GM21717 (cell line): ENCODE data around the gene TP63.
A peak's percentile ranks its signal among the peaks of the same experiment; 100 is the strongest.
"Not testable (repeated sequence)": the region's sequence is repeated elsewhere in the genome, so short reads cannot be mapped to it uniquely, and the experiment has no call there.

Source experiments
- ATAC-seq: cut with Tn5 transposase; IDR thresholded peaks from one replicate; pipeline ENCODE4 v1.9.1; 2021; ENCODE audit warnings: mild to moderate bottlenecking, moderate library complexity; ENCODE audit not compliant: unreplicated experiment

Gene TP63

GRCh38 chr3:189625071-189625470 is 6.1 kb upstream of the TP63 start:
- ATAC-seq: no peak

GRCh38 chr3:189625572-189625971 is 5.6 kb upstream of the TP63 start:
- no peak for ATAC-seq

- ATAC-seq: no peak
Measured at GRCh38 chr3:189626286-189626685, 4.9 kb upstream of the TP63 start.

DNA sequence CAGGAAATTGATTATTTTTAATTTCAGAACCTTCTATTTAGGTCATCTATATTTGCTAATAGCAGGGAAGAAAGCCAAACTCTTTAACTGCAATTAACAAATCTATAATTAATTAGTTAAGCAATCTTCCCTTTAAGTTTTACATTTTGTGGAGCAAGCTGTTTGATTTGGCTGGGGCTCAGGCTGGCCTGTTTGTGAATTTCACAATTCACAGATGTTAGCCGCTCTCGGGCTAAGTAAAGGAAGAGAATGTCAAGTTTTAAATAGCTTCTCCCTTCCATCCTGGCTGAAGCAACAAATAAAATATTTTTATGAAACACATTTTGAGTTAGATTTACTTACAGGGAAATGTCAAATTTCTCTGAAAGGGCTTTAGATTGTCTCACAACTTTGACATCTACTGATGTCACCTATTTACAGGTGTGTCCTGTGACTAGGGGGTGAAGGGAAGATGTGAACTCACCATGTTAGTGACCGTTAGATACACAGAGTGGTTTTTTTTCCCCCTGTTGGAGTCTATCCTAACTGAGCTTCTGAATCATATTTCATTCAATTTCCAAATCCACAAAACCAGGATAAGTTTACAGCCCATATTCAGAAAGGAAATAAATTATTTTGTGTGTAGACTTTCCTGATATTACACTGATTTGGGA is 1.3 kb upstream of the TP63 start:
- ATAC-seq: no peak

GRCh38 chr3:189630767-189631372 is 319 bp upstream of the TP63 start:
- ATAC-seq: peak; percentile 72

DNA sequence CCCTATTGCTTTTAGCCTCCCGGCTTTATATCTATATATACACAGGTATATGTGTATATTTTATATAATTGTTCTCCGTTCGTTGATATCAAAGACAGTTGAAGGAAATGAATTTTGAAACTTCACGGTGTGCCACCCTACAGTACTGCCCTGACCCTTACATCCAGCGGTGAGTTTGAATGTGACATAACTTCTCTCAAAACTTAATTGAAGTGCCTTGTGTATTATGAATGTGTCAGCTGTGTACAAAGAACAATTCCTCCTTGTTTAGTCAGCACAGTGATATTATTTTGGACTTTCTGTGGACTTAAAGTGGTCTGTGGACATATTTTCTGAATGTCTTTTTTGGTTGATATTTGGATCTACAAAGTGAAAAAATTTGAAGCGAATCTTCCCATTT is 220 bp downstream of the TP63 start:
- ATAC-seq: no peak

- ATAC-seq: peak; percentile 53
Measured at GRCh38 chr3:189632242-189632641, 1.1 kb downstream of the TP63 start.

GRCh38 chr3:189635339-189635738 is 4.2 kb downstream of the TP63 start:
- ATAC-seq: no peak

GRCh38 chr3:189636048-189636447 is 4.9 kb downstream of the TP63 start:
- no peak for ATAC-seq

- ATAC-seq: no peak
Measured at GRCh38 chr3:189637750-189638149, 6.6 kb downstream of the TP63 start.

DNA sequence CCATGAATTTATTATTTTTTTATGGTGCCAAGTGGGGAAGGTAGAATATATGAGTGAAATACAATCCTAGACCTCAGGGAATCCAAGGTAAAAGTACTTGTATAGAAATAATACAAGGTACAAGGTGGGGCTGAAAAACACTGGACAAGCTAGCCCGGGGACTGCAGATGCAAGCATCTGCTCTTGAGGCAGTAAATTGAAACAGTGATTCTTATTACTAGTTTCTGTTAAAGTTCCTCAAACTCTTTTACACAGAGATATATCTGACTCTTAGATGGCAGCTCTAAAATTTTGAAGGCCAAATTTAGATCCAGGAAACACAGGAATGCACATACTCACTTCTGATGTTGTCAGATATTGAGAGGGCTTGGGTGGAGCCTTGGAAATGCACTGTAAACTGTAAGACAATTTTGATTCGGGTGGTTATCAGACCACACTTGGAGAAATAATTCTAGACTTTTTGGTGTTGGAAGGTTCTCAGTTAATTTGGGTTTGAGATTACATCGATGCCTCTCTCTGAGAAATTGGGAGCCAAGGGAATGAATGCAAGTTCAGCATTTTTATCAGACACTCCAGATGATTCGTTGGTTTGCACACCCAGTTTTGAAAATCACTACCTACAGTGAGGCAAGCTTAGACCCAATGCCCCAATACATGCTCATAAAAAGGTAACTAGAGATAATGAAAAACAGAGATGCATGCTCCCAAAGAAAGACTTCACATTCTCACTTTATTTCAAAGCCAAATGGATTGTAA is 7.3 kb downstream of the TP63 start:
- ATAC-seq: no peak

DNA sequence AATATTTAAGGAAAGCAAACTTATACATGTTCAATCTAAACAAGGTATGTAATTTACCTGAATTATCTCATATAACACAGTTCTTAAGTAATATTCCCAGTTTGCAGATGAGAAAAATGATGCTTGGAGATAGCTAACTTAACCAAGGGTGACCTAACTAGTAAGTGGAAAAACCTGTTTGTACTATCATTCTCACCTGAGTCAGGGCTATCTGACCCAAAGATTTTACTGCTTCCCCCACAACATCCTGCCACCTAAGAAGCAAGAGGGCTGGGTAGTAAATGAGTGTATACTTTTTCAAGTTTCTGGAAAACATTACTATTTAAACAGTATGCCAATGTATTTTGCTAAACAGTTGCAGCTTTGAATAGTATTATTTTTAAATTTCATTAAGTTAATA is 10.6 kb downstream of the TP63 start:
- ATAC-seq: peak; percentile 57

- no peak for ATAC-seq
Measured at GRCh38 chr3:189646853-189647542, 15.8 kb downstream of the TP63 start.

- no peak for ATAC-seq
Measured at GRCh38 chr3:189652042-189652441, 20.9 kb downstream of the TP63 start.

DNA sequence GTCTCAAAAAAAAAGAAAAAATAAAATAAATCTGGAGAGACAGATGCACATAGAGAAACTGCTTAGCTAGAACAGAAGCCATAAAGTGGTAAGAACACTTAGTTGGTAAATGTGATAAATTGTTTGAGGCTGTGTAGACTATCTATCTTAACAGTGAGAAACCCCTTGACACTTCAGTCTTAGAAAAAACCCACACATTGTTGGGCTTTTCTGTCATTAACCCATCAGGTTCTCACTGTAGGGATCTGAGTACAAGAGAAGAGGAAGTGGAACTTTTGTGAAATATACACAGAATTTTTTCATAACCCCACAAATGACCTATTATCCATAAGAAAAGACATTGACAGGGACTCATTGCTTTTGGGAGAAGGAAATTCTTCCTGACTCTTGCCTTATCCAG is 24.4 kb downstream of the TP63 start:
- peak; percentile 81 for ATAC-seq

- no peak for ATAC-seq
Measured at GRCh38 chr3:189659571-189659970, 28.4 kb downstream of the TP63 start.

GRCh38 chr3:189664311-189664710 is 33.1 kb downstream of the TP63 start:
- ATAC-seq: no peak

DNA sequence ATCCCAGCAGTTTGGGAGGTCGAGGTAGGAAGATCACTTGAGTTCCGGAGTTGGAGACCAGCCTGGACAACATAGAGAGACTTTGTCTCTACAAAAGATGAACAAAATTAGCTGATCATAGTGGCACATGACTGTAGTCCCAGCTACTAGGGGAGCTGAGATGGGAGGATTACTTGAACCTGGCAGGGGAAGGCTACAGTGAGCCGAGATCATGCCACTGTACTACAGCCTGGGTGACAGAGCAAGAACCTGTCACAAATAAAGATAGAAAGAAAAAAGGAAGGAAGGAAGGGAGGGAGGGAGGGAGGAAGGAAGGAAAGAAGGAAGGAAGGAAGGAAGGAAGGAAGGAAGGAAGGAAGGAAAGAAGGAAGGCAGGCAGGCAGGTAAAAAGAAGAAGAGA is 41.2 kb downstream of the TP63 start:
- ATAC-seq: not testable (repeated sequence)

DNA sequence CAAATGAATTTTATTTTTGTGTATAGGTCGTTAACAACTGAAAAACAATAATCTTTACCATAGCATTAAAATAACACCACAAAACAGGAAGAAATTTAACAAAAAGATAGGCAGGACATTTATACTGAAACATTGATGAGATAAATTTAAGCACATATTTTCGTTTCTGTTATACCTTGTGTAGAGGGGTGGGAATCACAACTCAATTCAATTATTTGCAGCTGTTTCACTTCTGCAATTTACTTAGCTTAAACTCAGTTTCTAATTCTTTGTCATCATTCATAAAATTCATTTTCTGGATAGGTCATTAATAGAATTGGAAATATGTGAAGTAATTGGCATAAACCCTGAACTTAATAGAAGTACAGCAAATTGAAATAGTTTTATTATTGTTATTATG is 42.3 kb downstream of the TP63 start:
- ATAC-seq: peak; percentile 80

GRCh38 chr3:189674249-189674913 is 43.2 kb downstream of the TP63 start:
- ATAC-seq: no peak

GRCh38 chr3:189677667-189678066 is 46.5 kb downstream of the TP63 start:
- peak; percentile 71 for ATAC-seq
